K562 (cell line): Measurements from ENCODE around the gene GRIP1. TPM values are rescaled to one million over a fixed set of nuclear protein-coding genes. Genes with fewer than 3 reads are reported as not detected.

Experiments used
- ATAC-seq: fragments of 200-7000 bp; cut with Tn5 transposase; 3 replicates; pipeline ENCODE4 v1.9.1; 2020; ENCODE audit warnings: moderate library complexity
- BruUV-seq: library from RNA; stranded (reverse); fragments of 400-500 nt; replicated peaks from 2 replicates; lab custom pipeline; 2021; lab: Mats Ljungman, UMichigan
- CTCF ChIA-PET: fragments of 300-600 bp; formaldehyde crosslinking; extraction: SDS; loops from one replicate; lab custom pipeline; 2021; ENCODE audit warnings: low intra/inter-chr PET ratio; lab: Yijun Ruan, JAX
- POLR2A ChIA-PET: fragments of 300-600, 350-650 bp; sonication (Branson Sonifier 250); formaldehyde crosslinking; extraction: SDS; loops from one replicate; lab custom pipeline; 2021; ENCODE audit warnings: antibody characterized with exemption, inconsistent platforms; lab: Yijun Ruan, JAX
- DNase-seq, 4 experiments: peaks; one replicate each; pipeline versions ENCODE4 v3.0.0 to v3.0.0-alpha.2; 2011 to 2018; ENCODE audit warnings: low spot score in 3 of 4, mixed read lengths in 3 of 4; ENCODE audit errors: extremely low read depth in 1 of 4
- FAIRE-seq: peaks from 2 replicates; lab custom pipeline; 2011; peaks lifted over from hg19 to GRCh38; lab: Jason Lieb, UNC
- H2AFZ ChIP-seq: 2 replicates; pipeline ENCODE4 v1.6.0; 2011; ENCODE audit warnings: low read depth, low read length, control low read depth, inconsistent platforms
- H3K27ac ChIP-seq: fragments of 200-600 bp; 3 replicates; pipeline ENCODE4 v1.8.0; 2011; ENCODE audit warnings: low read depth, mild to moderate bottlenecking, control low read depth, inconsistent platforms, low read length, moderate library complexity, mixed read lengths; ENCODE audit errors: extremely low read depth
- H3K27me3 ChIP-seq, 2 experiments: fragments of 300-600 bp in 1 of 2; 2 replicates in 1 of 2; 3 replicates in 1 of 2; pipeline versions ENCODE4 v1.6.0 to v1.8.0; 2011; ENCODE audit warnings: inconsistent platforms in 2 of 2, low read length in 2 of 2, mild to moderate bottlenecking in 1 of 2, mixed read lengths in 1 of 2, moderate library complexity in 1 of 2; ENCODE audit not compliant: control insufficient read depth in 2 of 2, insufficient read depth in 2 of 2
- H3K36me3 ChIP-seq: fragments of 300-600 bp; 3 replicates; pipeline ENCODE4 v1.8.0; 2011; ENCODE audit warnings: mild to moderate bottlenecking, low read length, inconsistent platforms; ENCODE audit not compliant: control insufficient read depth, insufficient read depth
- H3K4me1 ChIP-seq, 2 experiments: fragments of 200-600 bp in 1 of 2; replicated peaks in 1 of 2; 2 replicates in 1 of 2; 3 replicates in 1 of 2; pipeline versions ENCODE4 v1.5.1 to v1.8.0; 2011; ENCODE audit warnings: inconsistent platforms in 2 of 2, low read length in 2 of 2, mild to moderate bottlenecking in 1 of 2, mixed read lengths in 1 of 2, moderate library complexity in 1 of 2; ENCODE audit not compliant: control insufficient read depth in 2 of 2, insufficient read depth in 2 of 2
- H3K4me2 ChIP-seq: 2 replicates; pipeline ENCODE4 v1.6.1; 2011; ENCODE audit warnings: low read length, control low read depth, inconsistent platforms, mixed read lengths; ENCODE audit not compliant: insufficient read depth
- H3K4me3 ChIP-seq: fragments of 200-600 bp; sonication (generic), shearing (Covaris generic); 2 replicates; pipeline ENCODE4 v1.5.1; 2016; ENCODE audit warnings: control low read depth, inconsistent platforms
- H3K79me2 ChIP-seq: fragments of 200-600 bp; 3 replicates; pipeline ENCODE4 v1.8.0; 2011; ENCODE audit warnings: low read length, inconsistent platforms; ENCODE audit not compliant: control insufficient read depth, insufficient read depth
- H3K9ac ChIP-seq, 2 experiments: 2 replicates each; pipeline versions ENCODE4 v1.6.0 to v1.6.1; 2011; ENCODE audit warnings: low read depth in 2 of 2, low read length in 2 of 2, control low read depth in 1 of 2, inconsistent platforms in 1 of 2, mild to moderate bottlenecking in 1 of 2, mixed read lengths in 1 of 2; ENCODE audit not compliant: insufficient read depth in 1 of 2
- H3K9me1 ChIP-seq: one replicate; pipeline ENCODE4 v1.6.0; 2011; ENCODE audit warnings: inconsistent platforms, mild to moderate bottlenecking, low read length, moderate library complexity; ENCODE audit not compliant: control insufficient read depth, insufficient read depth
- H3K9me3 ChIP-seq: replicated peaks from 2 replicates; pipeline ENCODE4 v1.5.1; 2011; ENCODE audit warnings: low read depth, low read length, inconsistent platforms; ENCODE audit not compliant: control insufficient read depth, insufficient read depth
- H4K20me1 ChIP-seq: replicated peaks from 2 replicates; pipeline ENCODE4 v1.6.1; 2011; ENCODE audit warnings: low read length, inconsistent platforms, mixed read lengths; ENCODE audit not compliant: control insufficient read depth, insufficient read depth
- L3MBTL2 ChIP-seq: fragments of 450-650 bp; IDR thresholded peaks from 2 replicates; pipeline ENCODE4 v1.6.1; 2016; ENCODE audit warnings: mild to moderate bottlenecking, moderate library complexity
- XRCC4 ChIP-seq: IDR thresholded peaks from one replicate; pipeline ENCODE4 v1.6.1; 2011; ENCODE audit not compliant: insufficient read depth, insufficient read length; ENCODE audit errors: extremely low read depth
- ZNF175 ChIP-seq: fragments of 200-800 bp; sonication (Bioruptor generic); IDR thresholded peaks from 2 replicates; pipeline ENCODE4 v1.6.1; 2016; ENCODE audit warnings: low read depth, mild to moderate bottlenecking, missing genetic modification characterization, missing compliant biosample characterization
- ZNF184 ChIP-seq: sonication (generic); formaldehyde crosslinking; IDR thresholded peaks from 2 replicates; pipeline ENCODE4 v1.5.0; 2020; ENCODE audit warnings: missing genetic modification reagents
- ZNF253 ChIP-seq: fragments of 250-450 bp; sonication (Bioruptor Pico); conservative IDR thresholded peaks from 2 replicates; pipeline ENCODE4 v1.6.1; 2021; ENCODE audit warnings: mild to moderate bottlenecking
- ZNF589 ChIP-seq: fragments of 200-800 bp; sonication (Bioruptor generic); IDR thresholded peaks from 2 replicates; pipeline ENCODE4 v1.6.1; 2016; ENCODE audit warnings: low read depth, missing genetic modification characterization, missing compliant biosample characterization
- ZNF79 ChIP-seq: fragments of 250-450 bp; sonication (Bioruptor Pico); IDR thresholded peaks from 2 replicates; pipeline ENCODE4 v1.4.0; 2020; ENCODE audit warnings: low read depth, mild to moderate bottlenecking, moderate library complexity
- WGBS: fragments of 100-300 bp; shearing (Covaris generic); methylation state at CpG from one replicate; pipeline ENCODE4 v1.1.6; 2016; ENCODE audit warnings: low coverage, mixed read lengths; ENCODE audit not compliant: insufficient coverage; ENCODE audit errors: missing lambda C conversion rate; 5-methylcytosine and 5-hydroxymethylcytosine counted together
- in situ Hi-C: fragments of 300-500 bp; cut with MboI; formaldehyde crosslinking; loops from 4 replicates; pipeline ENCODE4 v1.15.0; 2018; ENCODE audit warnings: inconsistent platforms, mixed read lengths
- intact Hi-C: fragments of 100-400 bp; cut with micrococcal nuclease; formaldehyde crosslinking; loops from 2 replicates; pipeline ENCODE4 v1.14.2; 2022
- polyA plus RNA-seq, 8 experiments: library from polyadenylated mRNA; depleted of rRNA in 4 of 8; stranded (reverse) in 5 of 8; unstranded in 3 of 8; fragments of >200 nt; fragmentation: Nextera tagmentation in 2 of 8; fragmentation: Illumina TruSeq in 1 of 8; extraction: Ambion mirVana in 2 of 8; extraction: Trizol in 1 of 8; gene quantifications; 2 replicates each; pipeline versions ENCODE4 v1.2.1 to v1.2.3, GENCODE V29; 2011 to 2014; ENCODE audit warnings: inconsistent platforms in 1 of 8, missing spikeins in 1 of 8
- total RNA-seq, 7 experiments: library from RNA; depleted of rRNA in 6 of 7; stranded (reverse); fragments of >200 nt in 6 of 7; fragmentation: Illumina TruSeq in 2 of 7; extraction: Trizol in 2 of 7; gene quantifications; 2 replicates each; pipeline versions ENCODE4 v1.2.1 to v1.2.3, GENCODE V29; 2011 to 2021; ENCODE audit warnings: low replicate concordance in 1 of 7
- TF ChIP-seq, protein P1 (sequence below): fragments of 450-650 bp; IDR thresholded peaks from 2 replicates; pipeline ENCODE4 v1.6.1; 2016; ENCODE audit warnings: mild to moderate bottlenecking, moderate library complexity
- TF ChIP-seq, protein P2 (sequence below): fragments of 450-650 bp; IDR thresholded peaks from 2 replicates; pipeline ENCODE4 v1.6.1; 2016

Gene GRIP1
- total and polyA plus RNA-seq, 9 of the 15 experiments (the other 6 are each of a cell fraction or from before 2014, with no cell fraction given) = 0.28 to 1.2 (median 0.45) TPM

DNA sequence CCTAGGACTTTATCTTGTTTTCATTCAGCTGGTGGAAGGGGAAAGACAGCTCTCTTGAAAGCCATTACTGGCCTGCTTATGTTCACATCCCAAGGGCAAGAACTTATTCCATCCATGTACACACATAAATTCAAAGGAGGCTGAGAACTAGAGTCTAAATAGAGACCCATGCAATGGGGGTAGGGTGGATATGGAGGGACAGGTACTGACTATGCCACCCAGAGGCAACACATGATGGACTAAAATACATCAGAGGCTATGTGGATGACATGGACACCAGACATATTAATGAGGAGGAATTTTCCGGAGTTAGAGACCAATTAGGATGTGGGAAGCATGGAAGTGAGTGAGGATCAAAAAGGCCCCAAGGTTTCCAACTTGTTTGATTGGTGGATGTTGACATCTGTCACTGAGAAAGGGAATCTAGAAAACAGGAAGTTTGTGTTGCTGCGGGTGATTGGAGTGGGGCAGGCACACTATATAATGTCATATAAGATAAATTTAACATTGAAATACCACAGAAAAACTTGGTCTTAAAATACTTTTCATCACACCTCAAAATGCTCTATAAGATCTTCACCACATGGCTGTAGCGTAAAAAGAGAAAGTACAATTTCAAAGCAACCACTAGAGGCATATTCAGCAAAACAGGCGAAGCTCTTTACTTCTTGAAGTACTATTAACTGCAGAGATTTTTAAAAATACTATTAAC, 130.4 kb downstream of the GRIP1 start:
- in situ Hi-C loops = no loop called here
- Histone ChIP-seq H3K79me2 (no peaks in the 10 kb centered on the region), H3K27me3 (no peaks in the 10 kb centered on the region), H3K9me3 (no peaks in the 10 kb centered on the region), H3K4me3 (no peak overlapping the region), H3K4me1 (no peaks in the 10 kb centered on the region), H3K36me3 (no peaks in the 10 kb centered on the region), H3K9me1 (no peaks in the 10 kb centered on the region), H3K27ac (no peak overlapping the region), H4K20me1 (no peaks in the 10 kb centered on the region), H3K4me2 (no peak overlapping the region), H2AFZ (no peak overlapping the region), H3K9ac (no peak overlapping the region)
- ATAC-seq (0 out of 3 replicates have a peak, but pooled peaks have one; percentile 41), DNase-seq (no peak), FAIRE-seq (no peak)
- intact Hi-C loops = no loop called here
- 3% methylated on average over 4 of the region's 4 CpGs for WGBS
- POLR2A ChIA-PET = no interaction called here
- CTCF ChIA-PET = no interaction called here
- BruUV-seq = no TSS peak
- TF ChIP-seq ZNF253 (CRISPR knock-in tag) (no peak), ZNF79 (0 out of 2 replicates have a peak, but pooled peaks have one; percentile 34), ZNF589 (CRISPR knock-in tag) (peak; percentile 76; the same call in 1 of the 2 replicates), ZNF175 (0 out of 2 replicates have a peak, but pooled peaks have one; percentile 37), XRCC4 (no peak), ZNF184 (no peak), L3MBTL2 (peak; percentile 72)
- TF ChIP-seq, protein P1, sequence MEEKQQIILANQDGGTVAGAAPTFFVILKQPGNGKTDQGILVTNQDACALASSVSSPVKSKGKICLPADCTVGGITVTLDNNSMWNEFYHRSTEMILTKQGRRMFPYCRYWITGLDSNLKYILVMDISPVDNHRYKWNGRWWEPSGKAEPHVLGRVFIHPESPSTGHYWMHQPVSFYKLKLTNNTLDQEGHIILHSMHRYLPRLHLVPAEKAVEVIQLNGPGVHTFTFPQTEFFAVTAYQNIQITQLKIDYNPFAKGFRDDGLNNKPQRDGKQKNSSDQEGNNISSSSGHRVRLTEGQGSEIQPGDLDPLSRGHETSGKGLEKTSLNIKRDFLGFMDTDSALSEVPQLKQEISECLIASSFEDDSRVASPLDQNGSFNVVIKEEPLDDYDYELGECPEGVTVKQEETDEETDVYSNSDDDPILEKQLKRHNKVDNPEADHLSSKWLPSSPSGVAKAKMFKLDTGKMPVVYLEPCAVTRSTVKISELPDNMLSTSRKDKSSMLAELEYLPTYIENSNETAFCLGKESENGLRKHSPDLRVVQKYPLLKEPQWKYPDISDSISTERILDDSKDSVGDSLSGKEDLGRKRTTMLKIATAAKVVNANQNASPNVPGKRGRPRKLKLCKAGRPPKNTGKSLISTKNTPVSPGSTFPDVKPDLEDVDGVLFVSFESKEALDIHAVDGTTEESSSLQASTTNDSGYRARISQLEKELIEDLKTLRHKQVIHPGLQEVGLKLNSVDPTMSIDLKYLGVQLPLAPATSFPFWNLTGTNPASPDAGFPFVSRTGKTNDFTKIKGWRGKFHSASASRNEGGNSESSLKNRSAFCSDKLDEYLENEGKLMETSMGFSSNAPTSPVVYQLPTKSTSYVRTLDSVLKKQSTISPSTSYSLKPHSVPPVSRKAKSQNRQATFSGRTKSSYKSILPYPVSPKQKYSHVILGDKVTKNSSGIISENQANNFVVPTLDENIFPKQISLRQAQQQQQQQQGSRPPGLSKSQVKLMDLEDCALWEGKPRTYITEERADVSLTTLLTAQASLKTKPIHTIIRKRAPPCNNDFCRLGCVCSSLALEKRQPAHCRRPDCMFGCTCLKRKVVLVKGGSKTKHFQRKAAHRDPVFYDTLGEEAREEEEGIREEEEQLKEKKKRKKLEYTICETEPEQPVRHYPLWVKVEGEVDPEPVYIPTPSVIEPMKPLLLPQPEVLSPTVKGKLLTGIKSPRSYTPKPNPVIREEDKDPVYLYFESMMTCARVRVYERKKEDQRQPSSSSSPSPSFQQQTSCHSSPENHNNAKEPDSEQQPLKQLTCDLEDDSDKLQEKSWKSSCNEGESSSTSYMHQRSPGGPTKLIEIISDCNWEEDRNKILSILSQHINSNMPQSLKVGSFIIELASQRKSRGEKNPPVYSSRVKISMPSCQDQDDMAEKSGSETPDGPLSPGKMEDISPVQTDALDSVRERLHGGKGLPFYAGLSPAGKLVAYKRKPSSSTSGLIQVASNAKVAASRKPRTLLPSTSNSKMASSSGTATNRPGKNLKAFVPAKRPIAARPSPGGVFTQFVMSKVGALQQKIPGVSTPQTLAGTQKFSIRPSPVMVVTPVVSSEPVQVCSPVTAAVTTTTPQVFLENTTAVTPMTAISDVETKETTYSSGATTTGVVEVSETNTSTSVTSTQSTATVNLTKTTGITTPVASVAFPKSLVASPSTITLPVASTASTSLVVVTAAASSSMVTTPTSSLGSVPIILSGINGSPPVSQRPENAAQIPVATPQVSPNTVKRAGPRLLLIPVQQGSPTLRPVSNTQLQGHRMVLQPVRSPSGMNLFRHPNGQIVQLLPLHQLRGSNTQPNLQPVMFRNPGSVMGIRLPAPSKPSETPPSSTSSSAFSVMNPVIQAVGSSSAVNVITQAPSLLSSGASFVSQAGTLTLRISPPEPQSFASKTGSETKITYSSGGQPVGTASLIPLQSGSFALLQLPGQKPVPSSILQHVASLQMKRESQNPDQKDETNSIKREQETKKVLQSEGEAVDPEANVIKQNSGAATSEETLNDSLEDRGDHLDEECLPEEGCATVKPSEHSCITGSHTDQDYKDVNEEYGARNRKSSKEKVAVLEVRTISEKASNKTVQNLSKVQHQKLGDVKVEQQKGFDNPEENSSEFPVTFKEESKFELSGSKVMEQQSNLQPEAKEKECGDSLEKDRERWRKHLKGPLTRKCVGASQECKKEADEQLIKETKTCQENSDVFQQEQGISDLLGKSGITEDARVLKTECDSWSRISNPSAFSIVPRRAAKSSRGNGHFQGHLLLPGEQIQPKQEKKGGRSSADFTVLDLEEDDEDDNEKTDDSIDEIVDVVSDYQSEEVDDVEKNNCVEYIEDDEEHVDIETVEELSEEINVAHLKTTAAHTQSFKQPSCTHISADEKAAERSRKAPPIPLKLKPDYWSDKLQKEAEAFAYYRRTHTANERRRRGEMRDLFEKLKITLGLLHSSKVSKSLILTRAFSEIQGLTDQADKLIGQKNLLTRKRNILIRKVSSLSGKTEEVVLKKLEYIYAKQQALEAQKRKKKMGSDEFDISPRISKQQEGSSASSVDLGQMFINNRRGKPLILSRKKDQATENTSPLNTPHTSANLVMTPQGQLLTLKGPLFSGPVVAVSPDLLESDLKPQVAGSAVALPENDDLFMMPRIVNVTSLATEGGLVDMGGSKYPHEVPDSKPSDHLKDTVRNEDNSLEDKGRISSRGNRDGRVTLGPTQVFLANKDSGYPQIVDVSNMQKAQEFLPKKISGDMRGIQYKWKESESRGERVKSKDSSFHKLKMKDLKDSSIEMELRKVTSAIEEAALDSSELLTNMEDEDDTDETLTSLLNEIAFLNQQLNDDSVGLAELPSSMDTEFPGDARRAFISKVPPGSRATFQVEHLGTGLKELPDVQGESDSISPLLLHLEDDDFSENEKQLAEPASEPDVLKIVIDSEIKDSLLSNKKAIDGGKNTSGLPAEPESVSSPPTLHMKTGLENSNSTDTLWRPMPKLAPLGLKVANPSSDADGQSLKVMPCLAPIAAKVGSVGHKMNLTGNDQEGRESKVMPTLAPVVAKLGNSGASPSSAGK = peak; percentile 54
- TF ChIP-seq, protein P2, sequence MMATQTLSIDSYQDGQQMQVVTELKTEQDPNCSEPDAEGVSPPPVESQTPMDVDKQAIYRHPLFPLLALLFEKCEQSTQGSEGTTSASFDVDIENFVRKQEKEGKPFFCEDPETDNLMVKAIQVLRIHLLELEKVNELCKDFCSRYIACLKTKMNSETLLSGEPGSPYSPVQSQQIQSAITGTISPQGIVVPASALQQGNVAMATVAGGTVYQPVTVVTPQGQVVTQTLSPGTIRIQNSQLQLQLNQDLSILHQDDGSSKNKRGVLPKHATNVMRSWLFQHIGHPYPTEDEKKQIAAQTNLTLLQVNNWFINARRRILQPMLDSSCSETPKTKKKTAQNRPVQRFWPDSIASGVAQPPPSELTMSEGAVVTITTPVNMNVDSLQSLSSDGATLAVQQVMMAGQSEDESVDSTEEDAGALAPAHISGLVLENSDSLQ = peak; percentile 14; the same call in 1 of the 2 replicates
